GM12891 (cell line): ENCODE results near the gene GPC6.

Source experiments
- POLR2A ChIP-seq: IDR thresholded peaks from 2 replicates; pipeline ENCODE4 v1.6.1; 2011; ENCODE audit warnings: low read depth, low read length, control low read depth
- POLR2AphosphoS5 ChIP-seq: IDR thresholded peaks from 2 replicates; pipeline ENCODE4 v1.6.1; 2011; ENCODE audit warnings: low read depth, low read length, control low read depth

GRCh38 chr13:93786846-93787489 lies 560.4 kb downstream of the GPC6 start:
- TF ChIP-seq POLR2A (no peak), POLR2AphosphoS5 (no peak)
